Endothelial cell of umbilical vein (primary cell): ENCODE measurements around the gene TMCC3.

Experiments
- CTCF ChIP-seq, 2 donors: IDR thresholded peaks; 1 replicate in 1 of 2; 2 replicates in 1 of 2; pipeline ENCODE4 v1.5.1; 2011; ENCODE audit warnings: low read length in 2 of 2, mild to moderate bottlenecking in 2 of 2, moderate library complexity in 2 of 2, control low read depth in 1 of 2, inconsistent platforms in 1 of 2, low read depth in 1 of 2; ENCODE audit not compliant: insufficient read depth in 1 of 2; ENCODE audit errors: extremely low read depth in 1 of 2
- EZH2 ChIP-seq: IDR thresholded peaks from 2 replicates; pipeline ENCODE4 v1.6.1; 2012; ENCODE audit warnings: borderline replicate concordance, low read depth, mild to moderate bottlenecking, moderate library complexity, low read length, inconsistent platforms; ENCODE audit not compliant: severe bottlenecking
- POLR2AphosphoS5 ChIP-seq: IDR thresholded peaks from 2 replicates; pipeline ENCODE4 v1.6.1; 2012; ENCODE audit warnings: low read depth, mild to moderate bottlenecking, control low read depth, low read length, moderate library complexity; ENCODE audit not compliant: insufficient read depth
- TF ChIP-seq, protein P1 (sequence below): IDR thresholded peaks from 2 replicates; pipeline ENCODE4 v1.6.1; 2011; ENCODE audit not compliant: insufficient read depth, insufficient read length

DNA sequence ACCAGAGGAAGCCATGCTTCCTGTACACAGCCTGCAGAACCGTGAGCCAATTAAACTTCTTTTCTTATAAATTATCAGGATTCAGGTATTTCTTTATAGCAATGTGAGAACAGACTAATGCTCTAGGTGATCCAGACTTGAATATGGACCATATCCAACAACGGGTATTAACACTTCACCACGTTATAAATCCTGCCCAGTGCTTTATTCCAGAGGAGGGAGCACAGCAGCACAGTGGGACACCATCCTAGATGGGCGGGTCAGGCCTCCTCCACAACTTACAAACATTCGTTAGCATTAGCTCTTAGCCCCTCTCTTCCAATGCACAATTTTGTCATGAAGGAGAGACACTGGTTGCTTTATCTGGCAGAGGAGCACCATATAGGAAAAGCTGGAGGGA lies 66.0 kb downstream of the TMCC3 start:
- TF ChIP-seq CTCF (IDR thresholded peaks at IDR 0.05; ENCODE audit: extremely low read depth in 1 of 2, insufficient read depth in 1 of 2, low read depth in 1 of 2, low read length in 2 of 2) (no peak), POLR2AphosphoS5 (no peak), EZH2 (no peak)
- TF ChIP-seq, protein P1, sequence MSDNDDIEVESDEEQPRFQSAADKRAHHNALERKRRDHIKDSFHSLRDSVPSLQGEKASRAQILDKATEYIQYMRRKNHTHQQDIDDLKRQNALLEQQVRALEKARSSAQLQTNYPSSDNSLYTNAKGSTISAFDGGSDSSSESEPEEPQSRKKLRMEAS = no peak
